Chondrocyte (in vitro differentiated cells): ENCODE measurements around the gene MBD5. TPM values are rescaled to one million over a fixed set of nuclear protein-coding genes. Genes with fewer than 3 reads are reported as not detected.
A peak's percentile ranks its signal among the peaks of the same experiment; 100 is the strongest.

Source experiments
- DNase-seq: peaks from one replicate; pipeline ENCODE4 v3.0.0; 2021; ENCODE audit warnings: mixed read lengths, low spot score
- H3K27ac Mint-ChIP-seq: one replicate; pipeline ENCODE4 v1.8.0; 2021; ENCODE audit warnings: mild to moderate bottlenecking, moderate library complexity, mixed read lengths; ENCODE audit not compliant: unreplicated experiment
- H3K27me3 Mint-ChIP-seq: 2 replicates; pipeline ENCODE4 v1.8.0; 2021; ENCODE audit warnings: low read depth, mixed read lengths
- H3K36me3 Mint-ChIP-seq: 2 replicates; pipeline ENCODE4 v1.8.0; 2021; ENCODE audit warnings: low read depth, mixed read lengths
- H3K4me1 Mint-ChIP-seq: 2 replicates; pipeline ENCODE4 v1.8.0; 2021; ENCODE audit warnings: low read depth, mild to moderate bottlenecking, mixed read lengths
- H3K4me3 Mint-ChIP-seq: one replicate; pipeline ENCODE4 v1.8.0; 2021; ENCODE audit warnings: mild to moderate bottlenecking, moderate library complexity, mixed read lengths; ENCODE audit not compliant: unreplicated experiment
- H3K9me3 Mint-ChIP-seq: 2 replicates; pipeline ENCODE4 v1.8.0; 2021; ENCODE audit warnings: low read depth, mixed read lengths
- CTCF ChIP-seq: fragments of 200-600 bp; sonication (generic); IDR thresholded peaks from 2 replicates; pipeline ENCODE4 v1.5.0; 2021; ENCODE audit warnings: antibody characterized with exemption, mild to moderate bottlenecking, moderate library complexity
- total RNA-seq: library from RNA; stranded (reverse); gene quantifications from 3 replicates; pipeline ENCODE4 v1.2.1, GENCODE V29; 2021

Gene MBD5
- total RNA-seq, 1 donor from 2014 or later = 31.1 TPM

DNA sequence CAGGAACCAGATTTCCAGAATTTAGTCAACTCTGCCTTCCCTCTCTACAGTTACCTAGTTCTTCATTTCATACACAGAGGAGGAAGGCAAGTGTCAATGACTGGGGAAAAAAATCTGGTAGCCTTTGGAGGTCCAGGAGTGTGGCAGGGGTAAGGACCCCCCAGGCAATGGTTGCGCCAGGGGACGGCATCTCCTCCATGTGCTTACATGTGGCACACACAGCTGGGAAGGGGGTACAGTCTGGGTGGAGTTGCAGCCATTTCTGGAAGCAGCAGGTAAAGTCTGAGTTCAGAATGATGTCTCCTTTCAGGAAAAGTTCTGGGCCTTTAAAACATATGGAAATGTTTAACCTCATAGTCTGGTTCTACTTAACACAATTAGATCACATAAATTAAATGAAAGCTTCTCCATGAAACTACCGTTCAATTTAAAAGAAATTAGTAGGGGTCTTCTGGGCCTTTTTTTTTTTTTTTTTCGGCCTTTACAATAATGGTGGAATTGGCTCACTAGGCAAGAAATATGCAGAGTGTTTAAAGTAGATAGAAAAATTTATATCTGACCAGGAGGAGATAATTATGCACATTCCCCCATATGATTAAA, 470.0 kb downstream of the MBD5 start:
- DNase-seq = peak; percentile 52
- Mint-ChIP-seq H3K4me1 (no peaks in the 10 kb centered on the region), H3K27ac (no peak overlapping the region), H3K36me3 (peaks cover 15% of the 10 kb centered on the region), H3K4me3 (no peak overlapping the region), H3K27me3 (no peaks in the 10 kb centered on the region), H3K9me3 (no peaks in the 10 kb centered on the region)
- no peak for TF ChIP-seq CTCF

- Mint-ChIP-seq H3K27me3 (no peaks in the 10 kb centered on the region), H3K4me1 (no peaks in the 10 kb centered on the region), H3K4me3 (no peak overlapping the region), H3K9me3 (no peaks in the 10 kb centered on the region), H3K27ac (no peak overlapping the region), H3K36me3 (peaks cover 13% of the 10 kb centered on the region)
- no peak for DNase-seq
- no peak for TF ChIP-seq CTCF
Observed at GRCh38 chr2:148493822-148494563, 473.1 kb downstream of the MBD5 start.

GRCh38 chr2:148495586-148495985, 474.7 kb downstream of the MBD5 start:
- DNase-seq = no peak
- Mint-ChIP-seq H3K27ac (no peak overlapping the region), H3K4me1 (no peaks in the 10 kb centered on the region), H3K9me3 (no peaks in the 10 kb centered on the region), H3K27me3 (no peaks in the 10 kb centered on the region), H3K4me3 (no peak overlapping the region), H3K36me3 (peaks cover under 1% of the 10 kb centered on the region)
- no peak for TF ChIP-seq CTCF

GRCh38 chr2:148501545-148501944, 480.7 kb downstream of the MBD5 start:
- Mint-ChIP-seq H3K27ac (peak overlapping the region; percentile 13), H3K4me3 (no peak overlapping the region), H3K27me3 (no peaks in the 10 kb centered on the region), H3K36me3 (no peaks in the 10 kb centered on the region), H3K9me3 (no peaks in the 10 kb centered on the region), H3K4me1 (peaks cover 10% of the 10 kb centered on the region)
- no peak for DNase-seq
- TF ChIP-seq CTCF = no peak

DNA sequence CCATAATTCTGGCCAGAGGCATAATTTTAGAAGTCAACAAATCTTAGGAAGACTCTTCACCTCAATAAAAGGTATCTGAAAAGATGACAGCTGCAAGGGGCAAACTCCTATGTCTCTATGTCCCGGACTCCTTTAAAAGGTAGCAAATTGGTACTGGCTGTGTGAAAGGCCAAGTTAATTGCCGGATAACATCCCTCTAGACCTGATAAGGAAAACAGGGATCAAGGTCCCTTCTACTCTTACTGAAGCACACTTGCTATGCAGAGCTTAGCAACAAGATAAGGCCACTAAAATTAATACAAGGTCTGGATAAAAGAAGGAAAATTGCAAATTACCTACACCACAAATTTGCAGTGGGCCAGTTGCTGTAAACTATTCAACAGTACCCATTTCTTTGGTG, 482.6 kb downstream of the MBD5 start:
- Mint-ChIP-seq H3K9me3 (no peaks in the 10 kb centered on the region), H3K27me3 (no peaks in the 10 kb centered on the region), H3K4me3 (no peak overlapping the region), H3K4me1 (peaks cover 10% of the 10 kb centered on the region), H3K27ac (no peak overlapping the region), H3K36me3 (no peaks in the 10 kb centered on the region)
- no peak for DNase-seq
- TF ChIP-seq CTCF = no peak
